ENCODE data around the gene PMS1. TPM values are rescaled to one million over a fixed set of nuclear protein-coding genes. Genes with fewer than 3 reads are reported as not detected.
"Not testable (repeated sequence)": the region's sequence is repeated elsewhere in the genome, so short reads cannot be mapped to it uniquely, and the experiment has no call there.

Gene PMS1
- polyA plus RNA-seq, 1 donor from 2014 or later: 50.9 TPM

DNA sequence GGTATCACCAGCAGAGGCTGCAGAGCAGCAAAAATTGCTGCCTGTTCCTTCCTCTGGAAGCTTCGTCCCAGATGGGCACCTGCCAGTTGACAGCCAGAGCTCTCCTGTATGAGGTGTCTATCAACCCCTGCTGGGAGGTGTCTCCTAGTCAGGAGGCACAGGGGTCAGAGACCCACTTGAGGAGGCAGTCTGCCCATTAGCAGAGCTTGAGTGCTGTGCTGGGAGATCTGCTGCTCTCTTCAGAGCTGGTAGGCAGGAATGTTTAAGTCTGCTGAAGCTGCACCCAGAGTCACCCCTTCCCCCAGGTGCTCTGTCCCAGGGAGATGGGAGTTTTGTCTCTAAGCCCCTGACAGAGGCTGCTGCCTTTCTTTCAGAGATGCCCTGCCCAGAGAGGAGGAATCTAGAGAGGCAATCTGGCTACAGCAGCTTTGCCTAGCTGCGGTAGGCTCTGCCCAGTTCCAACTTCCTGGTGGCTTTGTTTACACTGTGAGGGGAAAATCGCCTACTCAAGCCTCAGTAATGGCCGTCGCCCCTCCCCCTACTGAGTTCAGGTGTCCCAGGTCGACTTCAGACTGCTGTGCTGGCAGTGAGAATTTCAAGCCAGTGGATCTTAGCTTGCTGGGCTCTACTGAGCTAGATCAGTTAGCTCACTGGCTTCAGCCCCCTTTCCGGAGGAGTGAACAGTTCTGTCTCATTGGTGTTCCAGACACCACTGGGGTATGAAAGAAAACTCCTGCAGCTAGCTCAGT, 108.5 kb downstream of the PMS1 start:
- not testable (repeated sequence) for H3K79me2 ChIP-seq (replicated peaks; ENCODE audit: insufficient read depth, low read length); H3K27ac ChIP-seq (ENCODE audit: low read length); H3K9ac ChIP-seq (ENCODE audit: low read length); H3K9me3 ChIP-seq (ENCODE audit: low read length); H3K27me3 ChIP-seq (ENCODE audit: insufficient read depth, low read depth, low read length); H2AFZ ChIP-seq (ENCODE audit: low read depth, low read length); H4K20me1 ChIP-seq (ENCODE audit: insufficient read depth); H3K4me3 ChIP-seq (ENCODE audit: low read length); H3K9me2 ChIP-seq (ENCODE audit: insufficient read depth, low read length); H3K4me2 ChIP-seq (ENCODE audit: low read length); H3F3A ChIP-seq (ENCODE audit: insufficient read depth, low read length, poor library complexity, severe bottlenecking); H3K36me3 ChIP-seq (ENCODE audit: insufficient read depth, low read length)

DNA sequence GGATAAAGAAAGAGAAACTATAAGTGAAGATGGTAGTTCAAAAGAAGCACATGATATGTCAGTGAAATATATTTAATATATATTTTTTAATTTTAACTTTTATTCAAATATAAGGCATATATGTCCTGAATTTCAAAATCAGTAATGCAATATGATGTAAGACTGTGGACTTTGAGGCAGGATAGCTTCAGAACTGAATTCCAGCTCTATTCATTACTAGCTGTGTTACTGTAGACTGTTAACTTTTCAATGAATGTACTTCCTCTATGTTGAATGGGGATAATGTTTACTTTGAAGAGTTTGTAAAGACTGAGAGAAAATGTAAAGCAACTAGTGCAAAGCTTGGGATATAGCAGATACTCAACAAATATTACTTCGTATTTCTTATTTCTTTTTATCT, 112.6 kb downstream of the PMS1 start:
- Histone ChIP-seq H3K9me3 (ENCODE audit: low read length) (no peaks in the 10 kb centered on the region), H4K20me1 (ENCODE audit: insufficient read depth) (no peaks in the 10 kb centered on the region), H3K9me2 (ENCODE audit: insufficient read depth, low read length) (no peaks in the 10 kb centered on the region), H3K36me3 (ENCODE audit: insufficient read depth, low read length) (no peaks in the 10 kb centered on the region), H3K79me2 (replicated peaks; ENCODE audit: insufficient read depth, low read length) (no peaks in the 10 kb centered on the region), H3K4me2 (ENCODE audit: low read length) (no peak overlapping the region), H3F3A (ENCODE audit: insufficient read depth, low read length, poor library complexity, severe bottlenecking) (no peaks in the 10 kb centered on the region), H3K27ac (ENCODE audit: low read length) (no peak overlapping the region), H3K27me3 (ENCODE audit: insufficient read depth, low read depth, low read length) (no peaks in the 10 kb centered on the region), H3K9ac (ENCODE audit: low read length) (no peak overlapping the region), H2AFZ (ENCODE audit: low read depth, low read length) (no peak overlapping the region), H3K4me3 (ENCODE audit: low read length) (no peak overlapping the region)
- TF ChIP-seq, protein P1, sequence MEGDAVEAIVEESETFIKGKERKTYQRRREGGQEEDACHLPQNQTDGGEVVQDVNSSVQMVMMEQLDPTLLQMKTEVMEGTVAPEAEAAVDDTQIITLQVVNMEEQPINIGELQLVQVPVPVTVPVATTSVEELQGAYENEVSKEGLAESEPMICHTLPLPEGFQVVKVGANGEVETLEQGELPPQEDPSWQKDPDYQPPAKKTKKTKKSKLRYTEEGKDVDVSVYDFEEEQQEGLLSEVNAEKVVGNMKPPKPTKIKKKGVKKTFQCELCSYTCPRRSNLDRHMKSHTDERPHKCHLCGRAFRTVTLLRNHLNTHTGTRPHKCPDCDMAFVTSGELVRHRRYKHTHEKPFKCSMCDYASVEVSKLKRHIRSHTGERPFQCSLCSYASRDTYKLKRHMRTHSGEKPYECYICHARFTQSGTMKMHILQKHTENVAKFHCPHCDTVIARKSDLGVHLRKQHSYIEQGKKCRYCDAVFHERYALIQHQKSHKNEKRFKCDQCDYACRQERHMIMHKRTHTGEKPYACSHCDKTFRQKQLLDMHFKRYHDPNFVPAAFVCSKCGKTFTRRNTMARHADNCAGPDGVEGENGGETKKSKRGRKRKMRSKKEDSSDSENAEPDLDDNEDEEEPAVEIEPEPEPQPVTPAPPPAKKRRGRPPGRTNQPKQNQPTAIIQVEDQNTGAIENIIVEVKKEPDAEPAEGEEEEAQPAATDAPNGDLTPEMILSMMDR (IDR thresholded peaks at IDR 0.05; ENCODE audit: poor library complexity, severe bottlenecking): no peak
- TF ChIP-seq, protein P2, sequence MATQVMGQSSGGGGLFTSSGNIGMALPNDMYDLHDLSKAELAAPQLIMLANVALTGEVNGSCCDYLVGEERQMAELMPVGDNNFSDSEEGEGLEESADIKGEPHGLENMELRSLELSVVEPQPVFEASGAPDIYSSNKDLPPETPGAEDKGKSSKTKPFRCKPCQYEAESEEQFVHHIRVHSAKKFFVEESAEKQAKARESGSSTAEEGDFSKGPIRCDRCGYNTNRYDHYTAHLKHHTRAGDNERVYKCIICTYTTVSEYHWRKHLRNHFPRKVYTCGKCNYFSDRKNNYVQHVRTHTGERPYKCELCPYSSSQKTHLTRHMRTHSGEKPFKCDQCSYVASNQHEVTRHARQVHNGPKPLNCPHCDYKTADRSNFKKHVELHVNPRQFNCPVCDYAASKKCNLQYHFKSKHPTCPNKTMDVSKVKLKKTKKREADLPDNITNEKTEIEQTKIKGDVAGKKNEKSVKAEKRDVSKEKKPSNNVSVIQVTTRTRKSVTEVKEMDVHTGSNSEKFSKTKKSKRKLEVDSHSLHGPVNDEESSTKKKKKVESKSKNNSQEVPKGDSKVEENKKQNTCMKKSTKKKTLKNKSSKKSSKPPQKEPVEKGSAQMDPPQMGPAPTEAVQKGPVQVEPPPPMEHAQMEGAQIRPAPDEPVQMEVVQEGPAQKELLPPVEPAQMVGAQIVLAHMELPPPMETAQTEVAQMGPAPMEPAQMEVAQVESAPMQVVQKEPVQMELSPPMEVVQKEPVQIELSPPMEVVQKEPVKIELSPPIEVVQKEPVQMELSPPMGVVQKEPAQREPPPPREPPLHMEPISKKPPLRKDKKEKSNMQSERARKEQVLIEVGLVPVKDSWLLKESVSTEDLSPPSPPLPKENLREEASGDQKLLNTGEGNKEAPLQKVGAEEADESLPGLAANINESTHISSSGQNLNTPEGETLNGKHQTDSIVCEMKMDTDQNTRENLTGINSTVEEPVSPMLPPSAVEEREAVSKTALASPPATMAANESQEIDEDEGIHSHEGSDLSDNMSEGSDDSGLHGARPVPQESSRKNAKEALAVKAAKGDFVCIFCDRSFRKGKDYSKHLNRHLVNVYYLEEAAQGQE (IDR thresholded peaks at IDR 0.05; ENCODE audit: borderline replicate concordance): no peak
- TF ChIP-seq POLR2AphosphoS5 (IDR thresholded peaks at IDR 0.05) (no peak), SMC3 (conservative IDR thresholded peaks at IDR 0.05; ENCODE audit: poor library complexity) (no peak), EZH2 (IDR thresholded peaks at IDR 0.05; ENCODE audit: borderline replicate concordance, insufficient read depth, low read length, poor library complexity, severe bottlenecking) (no peak), MXI1 (conservative IDR thresholded peaks at IDR 0.05; ENCODE audit: poor library complexity, severe bottlenecking) (no peak), TAF1 (IDR thresholded peaks at IDR 0.05; ENCODE audit: low read depth) (no peak), EP300 (conservative IDR thresholded peaks at IDR 0.05; ENCODE audit: poor library complexity, severe bottlenecking) (no peak), RAD21 (conservative IDR thresholded peaks at IDR 0.05) (no peak)
